Psoas muscle (tissue), 8 donors: ENCODE results near the gene PDIA5. TPM values are rescaled to one million over a fixed set of nuclear protein-coding genes. Genes with fewer than 3 reads are reported as not detected.
"Not testable (repeated sequence)": the region's sequence is repeated elsewhere in the genome, so short reads cannot be mapped to it uniquely, and the experiment has no call there.

Experiments
- ATAC-seq, 4 donors: fragments of 200-7000 bp; cut with Tn5 transposase; one replicate each; pipeline ENCODE4 v1.9.1; 2020; ENCODE audit warnings: moderate library complexity in 3 of 4, mild to moderate bottlenecking in 2 of 4
- DNase-seq, 2 donors: peaks; one replicate each; pipeline ENCODE4 v3.0.0-alpha.2; 2020
- H3K27ac ChIP-seq: fragments of 200-600 bp; one replicate; pipeline ENCODE4 v1.8.0; 2022
- H3K27me3 ChIP-seq, 3 donors: fragments of 200-600 bp in 1 of 3; one replicate each; pipeline versions ENCODE4 v1.6.1 to v1.8.0; 2013 to 2022; ENCODE audit warnings: low read length in 2 of 3, mild to moderate bottlenecking in 2 of 3, moderate library complexity in 1 of 3; ENCODE audit not compliant: insufficient read depth in 3 of 3
- H3K36me3 ChIP-seq, 2 donors: fragments of 200-600 bp in 1 of 2; one replicate each; pipeline versions ENCODE4 v1.6.1 to v1.8.0; 2013 to 2022; ENCODE audit warnings: low read depth in 1 of 2, mild to moderate bottlenecking in 1 of 2, moderate library complexity in 1 of 2; ENCODE audit not compliant: insufficient read depth in 1 of 2
- H3K4me1 ChIP-seq: fragments of 200-600 bp; one replicate; pipeline ENCODE4 v1.8.0; 2022
- H3K4me3 ChIP-seq: fragments of 200-600 bp; one replicate; pipeline ENCODE4 v1.8.0; 2022; ENCODE audit warnings: mild to moderate bottlenecking
- H3K9me3 ChIP-seq: fragments of 200-600 bp; one replicate; pipeline ENCODE4 v1.8.0; 2022
- CTCF ChIP-seq: fragments of 200-600 bp; IDR thresholded peaks from one replicate; pipeline ENCODE4 v1.8.0; 2022; ENCODE audit warnings: antibody characterized with exemption
- WGBS, 3 donors: extraction: QIAGEN DNeasy Blood & Tissue Kit; methylation state at CpG; one replicate each; pipeline versions ENCODE4 v1.1.6 to v1.1.7; 2013; 5-methylcytosine and 5-hydroxymethylcytosine counted together
- intact Hi-C, 2 donors: fragments of 100-400 bp; cut with DNase I; formaldehyde crosslinking; loops; one replicate each; pipeline versions ENCODE4 v1.11.0 to v1.14.2; 2022
- polyA plus RNA-seq, 3 donors: library from polyadenylated mRNA; stranded (reverse); fragments of 200-250 nt; gene quantifications; one replicate each; pipeline ENCODE4 v1.2.3, GENCODE V29; 2013
- total RNA-seq, 4 donors: library from RNA; stranded (reverse); fragmentation: NEBNext Ultra II Directional in 2 of 4; extraction: Animal tissue kit (Norgen Biotek cat#: 25700) in 2 of 4; gene quantifications; one replicate each; pipeline versions ENCODE4 v1.2.1 to v1.2.4, GENCODE V29; 2021 to 2023
- donor health status: healthy with polysubstance abuse.
- donor health status: DM: no; HTN: no; CAD: no; lungs with moderate emphysema.
- donor health status: Bipolar disorder and iron deficiency.
- donor health status: healthy.
- donor health status: DM: yes; HTN: yes; CAD: no.
- donor health status: DM: no; HTN: no; CAD: no.
- donor health status: DM: no; HTN: no; CAD: no.
- donor health status: DM: yes; HTN: yes; CAD: no.

PDIA5 gene
- total and polyA plus RNA-seq, 7 donors: 2.9 to 6.4 (median 4.6) TPM

GRCh38 chr3:123110976-123111615, 44.3 kb downstream of the PDIA5 start:
- Histone ChIP-seq H3K36me3 (peaks cover 6 to 36% of the 10 kb centered on the region in 2 donors), H3K9me3 (no peaks in the 10 kb centered on the region), H3K27ac (no peak overlapping the region), H3K4me3 (no peak overlapping the region), H3K4me1 (no peaks in the 10 kb centered on the region), H3K27me3 (no peaks in the 10 kb centered on the region)
- no peak for TF ChIP-seq CTCF
- 86 to 94% (median 92%) methylated on average over 11 of the region's 11 CpGs for WGBS, 3 donors
- ATAC-seq (no peak), DNase-seq (no peak)
- intact Hi-C loops: no loop called here

- H3K9me3 ChIP-seq: no peaks in the 10 kb centered on the region
- 94 to 96% (median 95%) methylated on average over 6 of the region's 6 CpGs for WGBS, 3 donors
- ATAC-seq: no peak
- no peak for TF ChIP-seq CTCF
- no peaks in the 10 kb centered on the region for H3K27me3 ChIP-seq
- H3K27ac ChIP-seq: no peak overlapping the region
- H3K36me3 ChIP-seq: peaks cover 6 to 36% of the 10 kb centered on the region in 2 donors
- intact Hi-C loops: no loop called here
- DNase-seq: no peak
- H3K4me1 ChIP-seq: no peaks in the 10 kb centered on the region
- H3K4me3 ChIP-seq: no peak overlapping the region
Measured at GRCh38 chr3:123111640-123112039, 44.8 kb downstream of the PDIA5 start.

GRCh38 chr3:123112232-123112631, 45.4 kb downstream of the PDIA5 start:
- H3K4me1 ChIP-seq: no peaks in the 10 kb centered on the region
- peaks cover 6 to 30% of the 10 kb centered on the region in 2 donors for H3K36me3 ChIP-seq
- WGBS, 3 donors: 90 to 93% (median 92%) methylated on average over 5 of the region's 5 CpGs

GRCh38 chr3:123112656-123113055, 45.8 kb downstream of the PDIA5 start:
- H3K4me1 ChIP-seq, ATAC-seq, DNase-seq, H3K27ac ChIP-seq, H3K9me3 ChIP-seq, intact Hi-C loops, H3K4me3 ChIP-seq, H3K27me3 ChIP-seq: not testable (repeated sequence)
- H3K36me3 ChIP-seq: peaks cover 2 to 25% of the 10 kb centered on the region in 2 donors
- WGBS, 3 donors: 88 to 98% (median 96%) methylated on average over 7 of the region's 7 CpGs

More at GRCh38 chr3:123112232-123112631, 45.4 kb downstream of the PDIA5 start:
- no peaks in the 10 kb centered on the region for H3K9me3 ChIP-seq
- intact Hi-C loops: no loop called here
- no peak overlapping the region for H3K4me3 ChIP-seq
- no peaks in the 10 kb centered on the region for H3K27me3 ChIP-seq
- H3K27ac ChIP-seq: no peak overlapping the region
- no peak for DNase-seq
- no peak for TF ChIP-seq CTCF
- ATAC-seq: no peak

GRCh38 chr3:123113889-123114450, 47.1 kb downstream of the PDIA5 start:
- peaks cover 0 to 19% of the 10 kb centered on the region in 2 donors for H3K36me3 ChIP-seq
- no peaks in the 10 kb centered on the region for H3K9me3 ChIP-seq
- no peaks in the 10 kb centered on the region for H3K4me1 ChIP-seq
- H3K4me3 ChIP-seq: no peak overlapping the region
- intact Hi-C loops: no loop called here
- DNase-seq (no peak), ATAC-seq (no peak)
- no peaks in the 10 kb centered on the region for H3K27me3 ChIP-seq
- TF ChIP-seq CTCF: no peak
- no peak overlapping the region for H3K27ac ChIP-seq
- WGBS, 3 donors: 72 to 87% (median 76%) methylated on average over 5 of the region's 5 CpGs
